Measurements from ENCODE around the gene SLC22A5.

DNA sequence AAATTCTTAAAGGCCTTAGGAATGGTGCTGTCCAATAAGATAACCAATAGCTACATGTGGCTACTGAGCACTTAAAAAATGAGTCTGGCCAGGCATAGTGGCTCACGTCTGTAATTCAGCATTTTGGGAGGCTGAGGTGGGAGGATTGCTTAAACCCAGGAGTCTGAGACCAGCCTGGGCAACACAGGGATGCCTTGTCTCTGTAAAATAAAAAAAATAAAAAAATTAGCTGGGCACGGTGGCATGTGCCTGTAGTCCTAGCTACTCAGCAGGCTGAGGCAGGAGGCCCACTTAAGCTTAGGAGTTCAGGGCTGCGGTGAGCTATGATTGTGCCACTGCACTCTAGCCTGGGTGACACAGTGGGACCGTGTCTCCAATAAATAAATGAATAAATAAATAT, 1.3 kb upstream of the SLC22A5 start:
- TF ChIP-seq, protein P1, sequence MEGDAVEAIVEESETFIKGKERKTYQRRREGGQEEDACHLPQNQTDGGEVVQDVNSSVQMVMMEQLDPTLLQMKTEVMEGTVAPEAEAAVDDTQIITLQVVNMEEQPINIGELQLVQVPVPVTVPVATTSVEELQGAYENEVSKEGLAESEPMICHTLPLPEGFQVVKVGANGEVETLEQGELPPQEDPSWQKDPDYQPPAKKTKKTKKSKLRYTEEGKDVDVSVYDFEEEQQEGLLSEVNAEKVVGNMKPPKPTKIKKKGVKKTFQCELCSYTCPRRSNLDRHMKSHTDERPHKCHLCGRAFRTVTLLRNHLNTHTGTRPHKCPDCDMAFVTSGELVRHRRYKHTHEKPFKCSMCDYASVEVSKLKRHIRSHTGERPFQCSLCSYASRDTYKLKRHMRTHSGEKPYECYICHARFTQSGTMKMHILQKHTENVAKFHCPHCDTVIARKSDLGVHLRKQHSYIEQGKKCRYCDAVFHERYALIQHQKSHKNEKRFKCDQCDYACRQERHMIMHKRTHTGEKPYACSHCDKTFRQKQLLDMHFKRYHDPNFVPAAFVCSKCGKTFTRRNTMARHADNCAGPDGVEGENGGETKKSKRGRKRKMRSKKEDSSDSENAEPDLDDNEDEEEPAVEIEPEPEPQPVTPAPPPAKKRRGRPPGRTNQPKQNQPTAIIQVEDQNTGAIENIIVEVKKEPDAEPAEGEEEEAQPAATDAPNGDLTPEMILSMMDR (IDR thresholded peaks at IDR 0.05), result no peak
- no peak for TF ChIP-seq POLR2A (IDR thresholded peaks at IDR 0.05)

Measured in breast epithelium (tissue), 3 donors.